Measurements from ENCODE around the gene LUC7L2.

Gene LUC7L2

DNA sequence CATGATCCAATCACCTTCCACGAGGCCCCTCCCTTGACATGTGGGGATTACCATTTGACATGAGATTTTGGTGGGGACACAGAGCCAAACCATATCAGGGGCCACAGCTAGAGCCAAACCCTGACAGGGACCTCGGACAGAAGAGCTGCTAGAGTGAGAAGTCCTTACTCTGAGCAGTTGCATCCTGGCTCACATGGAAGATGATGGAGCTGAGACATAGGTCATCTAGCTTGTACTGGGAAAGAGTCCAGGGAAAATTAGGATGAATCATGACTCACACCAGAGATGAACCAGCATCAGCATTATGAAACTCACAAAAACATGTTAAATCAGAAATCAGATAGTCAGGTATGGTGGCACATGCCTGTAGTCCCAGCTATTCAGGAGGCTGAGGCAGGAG lies 31.3 kb upstream of the LUC7L2 start:
- Histone ChIP-seq H2AFZ (ENCODE audit: low read length) (no peak overlapping the region), H3F3A (ENCODE audit: insufficient read depth, low read length) (no peaks in the 10 kb centered on the region), H3K79me2 (ENCODE audit: low read length) (no peaks in the 10 kb centered on the region), H3K4me3 (ENCODE audit: low read length) (no peak overlapping the region), H3K9ac (ENCODE audit: low read length) (no peak overlapping the region), H3K36me3 (replicated peaks; ENCODE audit: insufficient read depth, low read length) (no peaks in the 10 kb centered on the region), H3K4me2 (ENCODE audit: low read depth, low read length) (no peak overlapping the region), H4K20me1 (ENCODE audit: insufficient read depth, low read length) (no peaks in the 10 kb centered on the region), H3K27ac (ENCODE audit: low read length) (no peak overlapping the region), H3K9me3 (replicated peaks; ENCODE audit: insufficient read depth, low read length) (no peaks in the 10 kb centered on the region), H3K4me1 (ENCODE audit: low read length) (no peaks in the 10 kb centered on the region), H3K9me2 (replicated peaks; ENCODE audit: insufficient read depth, low read length) (no peaks in the 10 kb centered on the region), H3K27me3 (replicated peaks; ENCODE audit: insufficient read depth, low read length) (no peaks in the 10 kb centered on the region)
- DNase-seq, result no peak
- no peak for TF ChIP-seq EZH2phosphoT487 (IDR thresholded peaks at IDR 0.05; ENCODE audit: low read length)
- TF ChIP-seq, protein P1, sequence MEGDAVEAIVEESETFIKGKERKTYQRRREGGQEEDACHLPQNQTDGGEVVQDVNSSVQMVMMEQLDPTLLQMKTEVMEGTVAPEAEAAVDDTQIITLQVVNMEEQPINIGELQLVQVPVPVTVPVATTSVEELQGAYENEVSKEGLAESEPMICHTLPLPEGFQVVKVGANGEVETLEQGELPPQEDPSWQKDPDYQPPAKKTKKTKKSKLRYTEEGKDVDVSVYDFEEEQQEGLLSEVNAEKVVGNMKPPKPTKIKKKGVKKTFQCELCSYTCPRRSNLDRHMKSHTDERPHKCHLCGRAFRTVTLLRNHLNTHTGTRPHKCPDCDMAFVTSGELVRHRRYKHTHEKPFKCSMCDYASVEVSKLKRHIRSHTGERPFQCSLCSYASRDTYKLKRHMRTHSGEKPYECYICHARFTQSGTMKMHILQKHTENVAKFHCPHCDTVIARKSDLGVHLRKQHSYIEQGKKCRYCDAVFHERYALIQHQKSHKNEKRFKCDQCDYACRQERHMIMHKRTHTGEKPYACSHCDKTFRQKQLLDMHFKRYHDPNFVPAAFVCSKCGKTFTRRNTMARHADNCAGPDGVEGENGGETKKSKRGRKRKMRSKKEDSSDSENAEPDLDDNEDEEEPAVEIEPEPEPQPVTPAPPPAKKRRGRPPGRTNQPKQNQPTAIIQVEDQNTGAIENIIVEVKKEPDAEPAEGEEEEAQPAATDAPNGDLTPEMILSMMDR (IDR thresholded peaks at IDR 0.05; ENCODE audit: low read length), result no peak
- no peak for TF ChIP-seq EZH2 (optimal IDR thresholded peaks at IDR 0.05; ENCODE audit: low read depth, low read length)

DNA sequence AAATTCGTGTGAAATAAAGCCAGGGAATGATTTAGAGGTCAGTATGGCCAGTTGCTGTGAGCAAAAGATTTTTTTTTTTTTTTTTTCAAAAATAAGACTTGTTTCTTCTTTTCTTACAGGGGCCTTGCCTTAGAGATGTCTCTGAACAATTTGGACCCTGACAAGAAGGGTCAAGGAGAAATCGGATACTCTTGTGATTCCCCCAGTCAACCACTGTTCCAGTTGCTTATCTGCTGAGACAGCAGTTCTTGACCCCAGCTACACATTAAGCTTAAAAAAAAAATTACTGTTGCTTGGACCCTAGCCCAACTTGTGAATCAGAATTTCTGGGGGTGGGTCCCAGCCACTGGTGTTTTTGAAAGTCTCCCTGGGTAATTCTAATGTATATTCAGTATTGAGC lies 30.6 kb upstream of the LUC7L2 start:
- Histone ChIP-seq H3K79me2 (ENCODE audit: low read length) (no peaks in the 10 kb centered on the region), H3K36me3 (replicated peaks; ENCODE audit: insufficient read depth, low read length) (no peaks in the 10 kb centered on the region), H3K27me3 (replicated peaks; ENCODE audit: insufficient read depth, low read length) (no peaks in the 10 kb centered on the region), H3K4me2 (ENCODE audit: low read depth, low read length) (no peak overlapping the region), H3K9me2 (replicated peaks; ENCODE audit: insufficient read depth, low read length) (no peaks in the 10 kb centered on the region), H3K27ac (ENCODE audit: low read length) (no peak overlapping the region), H3F3A (ENCODE audit: insufficient read depth, low read length) (no peaks in the 10 kb centered on the region), H4K20me1 (ENCODE audit: insufficient read depth, low read length) (no peaks in the 10 kb centered on the region), H3K4me3 (ENCODE audit: low read length) (no peak overlapping the region), H3K9me3 (replicated peaks; ENCODE audit: insufficient read depth, low read length) (no peaks in the 10 kb centered on the region), H3K9ac (ENCODE audit: low read length) (no peak overlapping the region), H3K4me1 (ENCODE audit: low read length) (no peaks in the 10 kb centered on the region), H2AFZ (ENCODE audit: low read length) (no peak overlapping the region)
- no peak for DNase-seq
- TF ChIP-seq EZH2phosphoT487 (IDR thresholded peaks at IDR 0.05; ENCODE audit: low read length) (no peak), EZH2 (optimal IDR thresholded peaks at IDR 0.05; ENCODE audit: low read depth, low read length) (no peak)
- TF ChIP-seq, protein P1 (IDR thresholded peaks at IDR 0.05; ENCODE audit: low read length), result no peak

DNA sequence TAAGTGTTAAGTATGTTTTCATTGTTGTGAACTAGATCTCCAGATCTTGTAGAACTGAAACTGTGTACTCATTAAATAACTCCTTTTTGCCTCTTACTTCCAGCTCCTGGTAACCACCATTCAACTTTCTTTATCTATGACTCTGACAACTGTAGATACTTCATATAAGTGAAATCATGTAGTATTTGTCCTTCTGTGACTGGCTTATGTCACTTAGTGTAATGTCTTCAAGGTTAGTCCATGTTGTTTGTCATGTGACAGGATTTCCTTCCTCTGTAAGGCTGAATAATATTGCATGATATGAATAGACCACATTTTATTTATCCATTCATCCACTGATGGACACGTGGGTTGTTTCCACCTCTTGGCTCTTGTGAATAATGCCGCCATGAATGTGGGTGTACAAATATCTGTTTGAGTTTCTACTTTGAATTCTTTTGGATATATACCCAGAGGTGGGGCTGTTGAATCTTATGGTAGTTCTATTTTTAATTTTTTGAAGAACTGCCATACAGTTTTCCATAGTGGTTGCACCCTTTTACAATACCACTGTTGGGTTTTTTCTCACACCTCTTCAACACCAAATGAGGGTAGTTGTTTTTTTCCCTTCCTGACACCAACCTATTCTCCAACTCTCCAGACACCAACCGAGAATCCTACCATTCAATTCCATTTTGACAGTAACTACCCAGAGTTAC lies 29.2 kb upstream of the LUC7L2 start:
- H3K9ac ChIP-seq (ENCODE audit: low read length), result no peak overlapping the region
- H3K4me2 ChIP-seq (ENCODE audit: low read depth, low read length), result no peak overlapping the region
- TF ChIP-seq EZH2 (optimal IDR thresholded peaks at IDR 0.05; ENCODE audit: low read depth, low read length), result no peak
- no peak for TF ChIP-seq EZH2phosphoT487 (IDR thresholded peaks at IDR 0.05; ENCODE audit: low read length)
- TF ChIP-seq, protein P1 (IDR thresholded peaks at IDR 0.05; ENCODE audit: low read length), result no peak
- H3K9me3 ChIP-seq (replicated peaks; ENCODE audit: insufficient read depth, low read length), result no peaks in the 10 kb centered on the region
- H3F3A ChIP-seq (ENCODE audit: insufficient read depth, low read length), result no peaks in the 10 kb centered on the region
- no peaks in the 10 kb centered on the region for H3K36me3 ChIP-seq (replicated peaks; ENCODE audit: insufficient read depth, low read length)
- H4K20me1 ChIP-seq (ENCODE audit: insufficient read depth, low read length), result no peaks in the 10 kb centered on the region
- no peaks in the 10 kb centered on the region for H3K79me2 ChIP-seq (ENCODE audit: low read length)
- no peak overlapping the region for H3K4me3 ChIP-seq (ENCODE audit: low read length)
- no peak overlapping the region for H2AFZ ChIP-seq (ENCODE audit: low read length)
- H3K27me3 ChIP-seq (replicated peaks; ENCODE audit: insufficient read depth, low read length), result no peaks in the 10 kb centered on the region
- DNase-seq, result no peak
- H3K9me2 ChIP-seq (replicated peaks; ENCODE audit: insufficient read depth, low read length), result no peaks in the 10 kb centered on the region
- no peaks in the 10 kb centered on the region for H3K4me1 ChIP-seq (ENCODE audit: low read length)
- no peak overlapping the region for H3K27ac ChIP-seq (ENCODE audit: low read length)

Data from MM.1S (cell line).